IMR-90 (cell line): Measurements from ENCODE around the gene MAN2A2.

Source experiments
- BHLHE40 ChIP-seq: fragments of 150-350 bp; IDR thresholded peaks from 2 replicates; pipeline ENCODE4 v1.6.1; 2016; ENCODE audit warnings: mild to moderate bottlenecking, low read depth, low read length
- CEBPB ChIP-seq: IDR thresholded peaks from 2 replicates; pipeline ENCODE4 v1.6.1; 2012; ENCODE audit warnings: low read depth, low read length, improper control_type of control experiment
- CHD1 ChIP-seq: IDR thresholded peaks from 2 replicates; pipeline ENCODE4 v1.6.1; 2012; ENCODE audit warnings: low read depth, low read length, improper control_type of control experiment
- CTCF ChIP-seq: conservative IDR thresholded peaks from 2 replicates; pipeline ENCODE4 v1.5.1; 2012; ENCODE audit warnings: mild to moderate bottlenecking, low read depth, low read length, improper control_type of control experiment
- FOS ChIP-seq: fragments of 150-350 bp; IDR thresholded peaks from 2 replicates; pipeline ENCODE4 v1.6.1; 2016; ENCODE audit warnings: low read depth, low read length
- MAFK ChIP-seq: IDR thresholded peaks from 2 replicates; pipeline ENCODE4 v1.6.1; 2012; ENCODE audit warnings: low read depth, low read length, improper control_type of control experiment
- MAZ ChIP-seq: IDR thresholded peaks from 2 replicates; pipeline ENCODE4 v1.6.1; 2012; ENCODE audit warnings: low read depth, mild to moderate bottlenecking, low read length, improper control_type of control experiment, moderate library complexity, borderline replicate concordance
- MXI1 ChIP-seq: IDR thresholded peaks from 2 replicates; pipeline ENCODE4 v1.6.1; 2012; ENCODE audit warnings: low read depth, mild to moderate bottlenecking, low read length, moderate library complexity, borderline replicate concordance
- POLR2A ChIP-seq: IDR thresholded peaks from 2 replicates; pipeline ENCODE4 v1.6.1; 2012; ENCODE audit warnings: mild to moderate bottlenecking, low read depth, low read length
- RAD21 ChIP-seq: IDR thresholded peaks from 2 replicates; pipeline ENCODE4 v1.6.1; 2012; ENCODE audit warnings: low read length, improper control_type of control experiment
- RCOR1 ChIP-seq: IDR thresholded peaks from 2 replicates; pipeline ENCODE4 v1.6.1; 2012; ENCODE audit warnings: mild to moderate bottlenecking, low read length, improper control_type of control experiment; ENCODE audit not compliant: insufficient replicate concordance
- RFX5 ChIP-seq: IDR thresholded peaks from 2 replicates; pipeline ENCODE4 v1.8.0; 2012; ENCODE audit warnings: low read depth, mild to moderate bottlenecking, low read length, moderate library complexity
- SMC3 ChIP-seq: fragments of 150-350 bp; IDR thresholded peaks from 2 replicates; pipeline ENCODE4 v1.6.1; 2016; ENCODE audit warnings: low read depth, mild to moderate bottlenecking, antibody characterized with exemption, low read length, moderate library complexity
- USF2 ChIP-seq: fragments of 150-350 bp; IDR thresholded peaks from 2 replicates; pipeline ENCODE4 v1.6.1; 2017; ENCODE audit warnings: mild to moderate bottlenecking, antibody characterized with exemption, low read length, low read depth

GRCh38 chr15:90959894-90960293 lies 56.8 kb downstream of the MAN2A2 start:
- TF ChIP-seq CTCF (no peak), BHLHE40 (no peak), RAD21 (no peak), POLR2A (no peak), RFX5 (no peak), RCOR1 (no peak), MXI1 (no peak), MAZ (no peak), CEBPB (no peak), FOS (no peak), SMC3 (no peak), MAFK (no peak), CHD1 (no peak), USF2 (no peak)
